GM19328 (cell line): Measurements from ENCODE around the gene SOWAHB.
"Not testable (repeated sequence)": the region's sequence is repeated elsewhere in the genome, so short reads cannot be mapped to it uniquely, and the experiment has no call there.

Experiments
- ATAC-seq: cut with Tn5 transposase; IDR thresholded peaks from one replicate; pipeline ENCODE4 v1.9.1; 2021; ENCODE audit warnings: mild to moderate bottlenecking, moderate library complexity; ENCODE audit not compliant: unreplicated experiment

The SOWAHB gene

DNA sequence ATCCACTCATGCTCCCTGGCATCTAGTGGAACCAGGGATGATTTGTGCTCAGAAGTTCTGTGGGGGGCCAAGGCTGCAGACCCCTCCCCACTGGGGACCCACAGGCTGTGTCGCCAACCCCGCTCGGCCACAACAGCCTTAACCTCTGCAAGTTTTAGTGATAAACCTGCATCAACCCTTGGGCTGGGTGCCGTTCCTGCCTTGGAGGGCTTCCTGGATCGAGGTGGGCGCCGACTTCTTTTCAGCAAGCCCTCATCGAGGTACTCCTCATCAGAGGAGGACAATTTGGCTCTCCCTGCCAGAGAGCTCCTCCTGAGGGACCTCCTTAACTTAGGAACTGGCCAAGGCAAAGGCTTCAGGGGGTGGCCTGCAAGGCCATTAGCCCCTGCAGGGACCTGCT is 1.9 kb downstream of the SOWAHB start:
- no peak for ATAC-seq

DNA sequence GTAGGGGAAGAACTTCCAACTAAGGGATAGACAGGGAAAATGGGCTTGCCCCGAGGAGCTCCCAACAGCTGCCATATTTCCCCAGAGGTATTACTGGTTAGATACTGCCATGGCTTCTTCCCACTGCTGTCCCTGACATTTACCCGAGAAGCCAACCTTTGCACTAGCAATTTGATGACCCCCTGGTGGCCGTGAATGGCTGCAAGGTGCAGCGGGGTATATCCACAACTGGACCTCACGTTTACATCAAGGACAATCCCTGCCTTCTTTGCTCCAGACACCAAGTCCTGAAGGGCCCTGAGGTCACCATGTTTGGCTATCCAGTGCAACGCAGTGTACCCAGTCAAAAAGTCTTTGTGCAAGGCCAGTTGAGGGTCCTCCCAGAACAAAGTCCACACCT is 2.3 kb downstream of the SOWAHB start:
- no peak for ATAC-seq

DNA sequence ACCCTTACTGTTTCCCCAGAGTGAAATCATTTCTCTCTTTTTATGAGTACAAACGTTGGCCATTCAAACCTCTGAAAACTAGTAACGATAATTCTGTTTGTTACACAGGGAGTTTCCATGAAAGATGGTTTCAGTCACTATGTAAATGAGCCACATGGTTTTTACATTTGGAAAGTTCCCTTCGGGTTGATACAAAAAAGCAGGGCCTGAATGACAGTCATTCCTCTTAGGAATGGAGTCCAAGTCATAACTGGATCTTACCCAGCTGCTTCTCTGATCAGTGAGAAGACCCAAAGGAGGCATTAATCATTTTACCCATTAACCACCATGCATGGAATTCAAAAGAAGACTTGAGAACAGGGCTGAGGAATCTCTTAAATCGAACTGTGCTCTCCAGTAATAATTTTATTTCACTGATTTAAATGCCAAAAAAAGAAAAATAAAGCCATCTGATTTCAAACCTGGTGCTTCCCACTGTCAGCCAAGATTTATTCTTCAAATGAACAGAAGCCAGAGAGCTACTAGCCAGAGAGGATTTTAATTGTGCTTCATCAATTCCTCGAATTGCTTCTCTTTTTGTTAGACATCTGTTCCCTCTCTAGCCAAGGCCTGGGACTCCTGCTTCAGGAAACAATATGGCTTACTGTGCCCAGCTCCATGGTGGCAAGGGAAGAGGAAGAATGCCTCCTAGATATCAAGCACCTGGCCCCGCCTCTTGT is 3.2 kb downstream of the SOWAHB start:
- ATAC-seq, result no peak

DNA sequence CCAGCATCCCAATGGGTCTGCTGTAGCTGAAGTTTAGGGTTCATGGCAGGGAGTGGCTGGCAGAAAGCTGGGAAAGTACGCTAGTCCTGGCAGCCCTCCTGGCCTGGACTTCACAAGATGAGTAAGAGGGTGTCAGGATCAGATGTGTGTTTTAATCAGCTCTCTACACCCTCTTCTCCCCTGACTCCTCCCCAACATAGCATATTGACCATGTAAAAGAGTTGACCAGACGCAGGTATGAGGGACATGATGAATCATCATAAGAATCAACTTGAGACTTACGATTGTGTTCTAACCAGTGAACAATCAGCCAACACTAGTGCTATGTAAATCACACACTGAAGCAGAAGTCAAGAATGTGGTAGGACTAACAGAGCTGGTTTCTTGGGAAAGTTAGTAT is 5.3 kb downstream of the SOWAHB start:
- ATAC-seq, result no peak

DNA sequence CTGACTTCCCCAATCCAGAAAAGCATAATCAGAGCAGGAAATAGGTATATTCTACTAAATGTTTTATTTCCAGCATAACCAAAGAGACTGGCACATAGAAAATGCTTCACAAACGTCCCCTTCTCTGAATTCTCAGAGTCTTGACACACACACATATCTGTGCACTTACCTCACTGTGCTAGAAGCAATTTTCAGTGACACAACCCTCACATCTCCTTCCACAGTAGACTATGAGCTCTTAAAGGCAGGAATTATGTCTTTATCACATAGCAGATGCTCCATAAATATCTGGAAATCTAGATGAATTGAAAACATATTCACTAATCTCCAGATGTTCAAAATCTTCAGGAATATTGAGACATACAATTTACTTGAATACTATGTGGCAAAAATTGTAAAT is 5.9 kb downstream of the SOWAHB start:
- no peak for ATAC-seq

DNA sequence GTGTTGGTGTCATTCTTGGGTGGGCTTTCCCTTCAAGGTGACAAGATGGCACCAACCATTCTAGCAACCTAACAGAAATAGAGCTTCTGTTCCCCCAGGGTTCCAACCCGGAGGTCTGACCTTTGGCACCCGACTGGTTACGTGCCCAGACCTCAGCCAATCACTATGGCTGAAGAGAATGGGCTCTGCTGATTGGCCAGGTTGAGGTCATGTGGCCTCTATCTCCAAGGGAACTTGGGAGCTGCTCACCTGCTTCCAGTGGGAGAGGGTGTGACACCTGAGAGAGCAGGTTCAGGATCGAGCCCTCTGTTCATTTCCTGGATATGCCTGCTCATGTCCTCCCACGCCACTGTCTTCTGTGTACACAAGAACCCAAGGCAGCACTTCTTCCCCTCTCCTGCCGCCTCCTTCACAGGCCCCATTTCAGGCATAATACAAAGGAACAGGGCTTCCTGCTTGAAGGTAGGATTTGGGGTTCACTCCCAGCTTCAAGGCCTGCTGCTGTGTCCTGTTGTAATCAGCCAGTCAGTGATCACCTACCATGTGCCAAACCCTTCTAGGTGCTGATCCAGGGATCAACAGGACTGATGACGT is 11.0 kb downstream of the SOWAHB start:
- ATAC-seq, result no peak

DNA sequence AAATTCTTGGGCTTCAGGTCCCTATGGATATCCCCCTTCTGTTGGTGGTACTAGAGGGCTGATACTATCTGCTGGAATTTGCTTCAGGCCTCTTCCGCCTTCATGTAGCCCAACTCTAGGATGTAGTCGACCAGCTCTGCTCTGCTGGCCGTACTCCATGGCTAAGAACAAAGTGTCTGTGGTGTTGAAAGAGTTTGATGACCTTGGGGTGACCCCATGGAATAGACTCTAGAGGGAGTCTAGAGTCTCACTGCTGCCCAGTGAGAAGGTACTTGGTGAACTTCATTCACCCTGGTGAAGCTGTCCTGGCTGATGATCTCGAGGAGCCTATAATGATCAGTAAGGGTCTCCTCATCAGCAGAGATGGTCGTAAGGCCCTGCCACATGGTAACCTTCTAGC is 11.7 kb downstream of the SOWAHB start:
- no peak for ATAC-seq

DNA sequence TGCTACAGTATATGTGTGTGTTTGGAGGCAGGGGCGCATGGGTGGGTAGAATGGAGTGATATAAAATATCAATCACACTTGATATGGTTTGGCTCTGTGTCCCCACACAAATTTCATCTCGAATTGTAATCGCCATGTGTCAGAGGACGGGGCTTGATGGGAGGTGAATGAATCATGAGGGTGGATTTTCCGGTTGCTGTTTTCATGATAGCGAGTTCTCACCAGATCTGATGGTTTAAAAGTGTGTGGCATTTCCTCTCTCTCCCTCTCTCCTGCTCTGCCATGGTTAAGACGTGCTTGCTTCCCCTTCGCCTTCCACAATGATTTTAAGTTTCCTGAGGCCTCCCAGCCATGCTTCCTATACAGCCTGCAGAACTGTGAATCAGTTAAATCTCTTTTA is 14.8 kb downstream of the SOWAHB start:
- ATAC-seq, result no peak

DNA sequence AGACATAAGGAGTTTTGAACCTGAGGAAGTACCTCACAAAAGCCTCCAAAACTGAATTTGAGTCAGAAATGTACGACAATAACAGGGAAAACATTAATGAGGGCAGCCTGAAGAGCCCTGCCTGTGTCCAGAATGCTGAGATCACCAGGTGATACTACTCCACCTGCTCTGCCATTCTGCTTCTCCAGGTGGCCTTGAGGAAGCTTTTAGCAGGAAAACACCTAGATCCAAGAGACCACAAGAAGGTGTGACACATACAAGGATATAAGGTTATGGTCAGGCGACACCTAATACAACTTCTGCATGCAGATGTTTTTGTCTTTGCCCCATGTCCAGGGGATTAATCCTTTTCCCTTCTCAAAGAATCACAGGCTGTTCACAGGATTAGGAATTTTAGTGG is 15.3 kb downstream of the SOWAHB start:
- no peak for ATAC-seq

DNA sequence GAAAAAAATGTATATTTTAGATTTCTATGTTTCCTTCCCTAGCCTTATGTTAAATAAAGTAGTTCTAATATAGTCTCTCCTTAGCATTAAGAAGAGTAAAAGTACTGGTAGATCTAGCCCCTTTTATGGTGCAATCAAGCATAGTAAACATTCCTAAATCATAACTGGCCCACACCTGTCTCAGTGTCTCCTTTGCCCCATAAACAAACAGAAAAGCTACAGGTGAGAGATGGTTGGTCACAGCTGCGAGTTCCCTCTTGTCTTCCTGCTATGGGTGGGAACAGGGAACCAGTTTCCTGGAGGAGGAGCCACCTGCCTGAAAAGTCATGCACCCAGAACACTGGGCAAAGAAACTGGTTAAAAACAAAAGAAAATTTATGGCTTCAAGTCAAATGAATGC is 16.6 kb downstream of the SOWAHB start:
- no peak for ATAC-seq

DNA sequence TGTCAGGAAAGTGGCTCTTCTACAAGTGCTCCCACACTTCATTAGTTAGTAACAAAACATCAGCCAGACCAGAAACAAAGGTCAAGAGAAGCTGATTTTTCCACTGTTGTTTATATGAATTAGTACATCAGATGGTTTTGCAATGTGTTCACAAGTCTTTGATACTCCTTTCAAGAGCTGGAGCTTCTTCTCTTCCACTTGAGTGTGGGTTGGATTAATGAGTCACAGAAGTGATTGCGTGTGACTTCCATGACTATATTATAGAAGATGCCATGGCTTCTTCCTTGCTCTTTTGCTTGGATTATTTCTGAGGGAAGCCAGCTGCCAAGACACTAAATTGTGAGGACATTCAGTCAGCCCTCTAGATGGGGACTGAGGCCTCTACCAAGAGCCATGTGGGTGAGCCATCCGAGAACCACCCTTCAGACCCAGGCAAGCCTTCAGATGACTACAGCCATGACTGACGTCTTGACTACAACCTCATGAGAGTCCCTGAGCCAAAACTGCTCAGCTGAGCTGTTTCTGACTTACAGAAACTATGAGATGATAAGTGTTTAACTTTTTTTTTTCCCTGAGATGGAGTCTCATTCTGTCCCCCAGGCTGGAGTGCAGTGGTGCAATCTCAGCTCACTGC is 18.1 kb downstream of the SOWAHB start:
- ATAC-seq, result no peak

DNA sequence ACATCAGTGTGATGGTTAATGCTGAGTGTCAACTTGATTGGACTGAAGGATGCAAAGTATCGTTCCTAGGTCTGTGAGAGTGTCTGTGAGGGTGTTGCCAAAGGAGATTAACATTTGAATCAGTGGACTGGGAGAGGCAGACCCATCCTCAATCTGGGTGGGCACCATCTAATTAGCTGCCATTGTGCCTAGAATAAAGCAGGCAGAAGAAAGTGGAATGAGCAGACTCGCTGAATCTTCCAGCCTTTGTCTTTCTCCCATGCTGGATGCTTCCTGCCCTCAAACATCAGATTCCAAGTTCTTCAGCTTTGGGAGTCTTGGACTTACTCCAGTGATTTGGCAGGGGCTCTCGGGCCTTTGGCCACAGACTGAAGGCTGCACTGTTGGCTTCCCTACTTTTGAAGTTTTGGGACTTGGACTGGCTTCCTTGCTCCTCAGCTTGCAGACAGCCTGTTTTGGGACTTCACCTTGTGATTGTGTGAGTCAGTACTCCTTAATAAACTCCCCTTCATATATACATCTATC is 19.2 kb downstream of the SOWAHB start:
- not testable (repeated sequence) for ATAC-seq

DNA sequence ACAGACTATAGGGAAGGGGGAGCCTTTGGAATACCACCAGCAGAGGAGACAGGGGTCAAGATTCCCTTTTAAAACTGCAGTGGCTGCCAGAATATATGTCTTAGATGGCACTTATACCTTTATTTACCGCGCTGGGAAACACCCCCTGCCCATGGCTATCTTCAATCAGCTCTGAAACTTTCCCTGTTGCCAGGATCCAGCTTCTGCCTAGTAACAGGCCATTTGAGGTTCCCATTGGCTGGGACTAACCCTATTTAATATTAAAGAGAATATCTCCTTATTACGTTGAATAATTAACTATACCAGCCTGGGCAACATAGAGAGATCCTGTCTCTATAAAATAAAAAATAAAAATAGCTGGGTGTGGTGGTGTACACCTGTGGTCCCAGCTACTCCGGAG is 23.8 kb downstream of the SOWAHB start:
- ATAC-seq, result no peak

DNA sequence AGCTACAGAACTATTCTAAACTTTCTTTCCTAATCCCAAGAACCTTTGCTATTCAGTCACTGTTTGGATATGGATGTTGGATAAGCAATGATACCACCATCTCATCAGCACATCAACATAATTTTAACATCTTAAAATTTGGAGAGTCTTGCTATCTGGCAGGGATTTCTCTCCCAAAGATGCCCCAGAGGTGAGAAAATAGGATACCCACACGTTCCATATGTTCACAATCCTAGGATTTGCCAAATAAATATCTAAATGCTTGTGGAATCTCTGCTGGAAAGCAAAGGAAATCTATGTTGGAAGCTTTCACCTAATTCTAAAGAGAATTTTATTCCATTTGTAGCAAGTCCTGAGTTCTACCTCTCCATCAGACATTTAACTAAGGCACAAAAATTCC is 24.4 kb downstream of the SOWAHB start:
- no peak for ATAC-seq

DNA sequence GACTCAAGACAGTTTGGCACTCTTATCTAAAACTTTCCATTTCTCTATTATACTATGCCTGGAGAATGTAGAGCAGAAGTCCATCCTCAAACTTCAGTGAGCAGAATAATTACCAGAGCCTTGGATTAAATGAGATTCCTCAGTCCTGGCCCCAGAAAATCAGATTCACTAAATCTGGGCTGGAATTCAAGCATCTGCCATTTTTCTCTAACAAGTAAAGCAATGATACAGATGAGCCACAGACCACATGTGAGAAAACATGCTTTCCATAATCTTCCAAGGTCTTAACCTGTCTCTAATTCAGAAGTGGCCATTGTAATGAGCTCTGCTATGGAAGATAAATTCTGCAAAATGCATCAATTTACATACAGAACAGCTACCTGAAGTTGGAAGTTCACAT is 25.4 kb downstream of the SOWAHB start:
- ATAC-seq, result no peak

DNA sequence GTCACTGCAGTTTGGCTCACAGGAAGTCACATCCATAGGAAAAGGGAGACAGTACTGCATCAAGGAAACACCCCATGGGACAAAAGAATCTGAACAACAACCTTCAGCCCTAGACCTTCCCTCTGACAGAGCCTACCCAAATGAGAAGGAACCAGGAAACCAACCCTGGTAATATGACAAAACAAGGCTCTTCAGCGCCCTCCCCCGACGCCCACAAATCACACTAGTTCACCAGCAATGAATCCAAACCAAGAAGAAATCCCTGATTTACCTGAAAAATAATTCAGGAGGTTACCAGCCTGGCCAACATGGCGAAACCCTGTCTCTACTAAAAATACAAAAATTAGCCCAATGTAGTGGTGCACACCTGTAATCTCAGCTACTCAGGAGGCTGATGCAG is 29.2 kb downstream of the SOWAHB start:
- ATAC-seq, result not testable (repeated sequence)

DNA sequence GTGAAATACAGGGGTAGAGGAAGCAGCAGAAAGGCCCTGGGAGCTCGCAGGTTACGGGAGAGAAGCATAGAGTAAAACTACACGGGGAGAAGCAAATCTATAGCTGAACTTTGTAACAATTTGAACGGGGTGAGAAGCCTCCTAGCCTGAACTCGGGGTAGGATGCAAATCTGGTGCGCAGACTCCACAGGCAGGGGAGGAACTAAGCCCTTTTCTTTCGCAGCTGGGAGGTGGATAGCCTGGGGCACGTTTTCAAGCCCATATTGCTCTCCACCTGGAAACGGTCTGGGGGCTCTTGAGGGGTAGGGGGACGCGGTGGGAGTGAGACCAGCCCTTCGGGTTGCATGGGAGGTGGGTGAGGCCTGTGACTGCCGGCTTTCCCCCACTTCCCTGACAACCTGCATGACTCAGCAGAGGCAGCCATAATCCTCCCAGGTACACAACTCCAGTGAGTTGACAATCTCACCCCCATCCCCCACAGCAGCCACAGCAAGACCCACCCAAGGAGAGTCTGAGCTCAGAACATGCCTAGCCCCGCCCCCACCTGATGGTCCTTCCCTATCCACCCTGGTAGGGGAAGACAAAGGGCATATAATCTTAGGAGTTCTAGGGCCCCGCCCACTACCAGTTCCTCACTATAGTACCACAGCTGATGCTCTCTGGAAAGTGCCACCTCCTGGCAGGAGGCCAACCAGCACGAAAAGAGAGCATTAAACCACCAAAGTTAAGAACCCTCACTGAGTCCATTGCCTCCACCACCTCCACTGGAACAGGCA is 29.9 kb downstream of the SOWAHB start:
- no peak for ATAC-seq

DNA sequence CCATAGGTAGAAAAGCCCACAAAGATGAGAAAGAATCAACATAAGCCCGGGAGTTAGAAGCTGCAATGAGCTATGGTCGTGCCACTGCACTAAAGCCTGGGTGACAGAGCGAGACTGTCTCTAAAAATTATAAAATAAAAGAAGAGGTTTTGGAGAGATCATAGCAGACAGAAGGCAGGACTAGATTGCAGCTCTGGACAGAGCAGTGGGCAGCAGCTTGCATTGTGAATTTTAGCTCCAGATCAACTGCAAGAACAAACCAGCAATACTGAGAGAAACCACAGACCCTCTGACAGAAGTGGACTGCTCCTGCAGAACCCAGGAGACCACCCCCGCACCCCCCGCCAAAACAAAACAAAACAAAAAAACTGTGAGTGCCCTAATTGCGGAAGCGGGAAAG is 30.6 kb downstream of the SOWAHB start:
- no peak for ATAC-seq

DNA sequence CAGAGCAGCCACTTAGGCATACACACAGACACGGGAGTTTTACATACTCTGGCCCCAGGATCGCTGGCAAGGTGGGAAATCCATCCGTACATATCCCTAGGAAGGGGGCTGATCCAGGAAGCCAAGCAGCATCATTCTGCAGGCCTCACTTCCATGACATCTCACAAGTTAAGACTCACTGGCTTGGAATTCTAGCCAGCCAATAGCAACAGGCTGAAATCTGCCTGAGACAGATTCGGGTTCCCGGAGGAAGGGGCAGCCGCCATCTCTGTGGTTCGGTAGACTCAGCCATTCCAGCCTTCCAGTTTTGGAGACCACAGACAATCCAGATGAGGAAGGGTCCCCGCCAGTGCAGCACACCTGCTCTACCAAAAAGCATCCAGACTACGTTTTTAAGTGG is 31.3 kb downstream of the SOWAHB start:
- no peak for ATAC-seq

DNA sequence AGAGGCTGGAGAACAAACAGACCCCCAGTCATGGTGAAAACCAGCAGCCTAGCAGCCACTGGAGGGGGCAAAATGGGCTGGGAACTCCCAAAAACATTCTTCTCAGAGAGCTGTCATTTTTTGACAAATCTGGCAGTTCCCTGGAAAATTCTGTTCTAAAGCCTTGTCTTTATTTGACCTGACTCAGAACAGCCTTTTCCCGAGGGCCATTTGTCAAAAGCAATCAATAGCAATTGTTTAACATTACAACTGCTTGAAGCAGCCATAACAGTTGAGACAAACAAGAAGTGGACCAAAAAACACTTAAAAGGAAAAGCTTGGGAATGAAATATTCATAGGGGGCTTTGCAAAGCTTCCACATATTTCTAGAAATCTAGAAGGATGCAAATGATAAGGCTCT is 39.6 kb downstream of the SOWAHB start:
- no peak for ATAC-seq

DNA sequence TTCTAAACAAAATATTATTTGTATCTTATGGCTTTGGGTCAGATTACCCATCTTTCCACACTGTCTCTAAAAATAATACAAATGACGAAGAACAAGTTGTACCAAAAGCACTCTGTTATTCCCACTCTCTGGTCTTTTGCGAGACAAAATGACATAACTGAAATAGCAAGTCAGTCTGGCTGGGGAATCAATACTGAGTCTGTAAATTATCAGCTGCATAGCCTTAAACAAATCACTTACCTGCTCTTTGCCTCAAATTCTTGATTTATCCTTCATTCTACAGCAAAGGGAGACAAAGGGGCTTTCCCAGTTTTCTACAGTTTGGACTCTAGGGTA is 40.9 kb downstream of the SOWAHB start:
- no peak for ATAC-seq
